Panc1 (cell line): Measurements from ENCODE around the gene IL36G.

Source experiments
- SIN3A ChIP-seq: IDR thresholded peaks from 2 replicates; pipeline ENCODE4 v1.6.1; 2012; ENCODE audit warnings: low read depth, mild to moderate bottlenecking, low read length, moderate library complexity, borderline replicate concordance; ENCODE audit not compliant: insufficient read depth
- TF ChIP-seq, protein P1 (sequence below): fragments of 450-650 bp; IDR thresholded peaks from 2 replicates; pipeline ENCODE4 v1.5.1; 2017; ENCODE audit warnings: mild to moderate bottlenecking

DNA sequence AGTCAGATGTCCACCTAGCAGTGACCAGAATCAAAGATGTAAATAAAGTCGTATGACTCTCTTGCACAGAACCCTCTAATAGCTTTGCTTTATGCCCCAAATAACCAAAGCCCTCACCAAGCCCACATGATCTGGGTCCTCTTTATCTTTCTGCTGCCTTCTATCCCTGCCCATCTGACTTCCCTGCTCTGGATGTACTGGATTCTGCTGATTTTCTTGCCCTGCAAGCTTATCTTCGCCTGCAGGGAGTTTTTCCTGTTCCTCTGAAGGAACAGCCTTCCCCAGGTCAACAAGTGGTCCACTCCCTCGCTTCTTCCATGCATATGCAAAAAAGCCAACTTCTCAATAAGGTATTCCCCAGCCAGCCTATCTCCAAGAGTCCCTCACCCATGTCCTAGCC lies 56.2 kb downstream of the IL36G start:
- TF ChIP-seq, protein P1, sequence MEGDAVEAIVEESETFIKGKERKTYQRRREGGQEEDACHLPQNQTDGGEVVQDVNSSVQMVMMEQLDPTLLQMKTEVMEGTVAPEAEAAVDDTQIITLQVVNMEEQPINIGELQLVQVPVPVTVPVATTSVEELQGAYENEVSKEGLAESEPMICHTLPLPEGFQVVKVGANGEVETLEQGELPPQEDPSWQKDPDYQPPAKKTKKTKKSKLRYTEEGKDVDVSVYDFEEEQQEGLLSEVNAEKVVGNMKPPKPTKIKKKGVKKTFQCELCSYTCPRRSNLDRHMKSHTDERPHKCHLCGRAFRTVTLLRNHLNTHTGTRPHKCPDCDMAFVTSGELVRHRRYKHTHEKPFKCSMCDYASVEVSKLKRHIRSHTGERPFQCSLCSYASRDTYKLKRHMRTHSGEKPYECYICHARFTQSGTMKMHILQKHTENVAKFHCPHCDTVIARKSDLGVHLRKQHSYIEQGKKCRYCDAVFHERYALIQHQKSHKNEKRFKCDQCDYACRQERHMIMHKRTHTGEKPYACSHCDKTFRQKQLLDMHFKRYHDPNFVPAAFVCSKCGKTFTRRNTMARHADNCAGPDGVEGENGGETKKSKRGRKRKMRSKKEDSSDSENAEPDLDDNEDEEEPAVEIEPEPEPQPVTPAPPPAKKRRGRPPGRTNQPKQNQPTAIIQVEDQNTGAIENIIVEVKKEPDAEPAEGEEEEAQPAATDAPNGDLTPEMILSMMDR: 0 out of 2 replicates have a peak, but pooled peaks have one; percentile 4
- TF ChIP-seq SIN3A: no peak
